HFF-Myc (cell line): ENCODE measurements around the gene SLC2A1.

ENCODE experiments used
- DNase-seq: peaks from one replicate; pipeline ENCODE4 v3.0.0-alpha.2; 2011; ENCODE audit warnings: low read depth; ENCODE audit errors: extremely low read depth
- H3K4me3 ChIP-seq: replicated peaks from 2 replicates; pipeline ENCODE4 v1.5.1; 2011; ENCODE audit warnings: low read depth, mild to moderate bottlenecking, control low read depth, low read length
- TF ChIP-seq, protein P1 (sequence below): IDR thresholded peaks from 2 replicates; pipeline ENCODE4 v1.5.1; 2012; ENCODE audit warnings: mild to moderate bottlenecking, low read depth, low read length, control low read depth; ENCODE audit errors: missing control alignments

Gene SLC2A1

DNA sequence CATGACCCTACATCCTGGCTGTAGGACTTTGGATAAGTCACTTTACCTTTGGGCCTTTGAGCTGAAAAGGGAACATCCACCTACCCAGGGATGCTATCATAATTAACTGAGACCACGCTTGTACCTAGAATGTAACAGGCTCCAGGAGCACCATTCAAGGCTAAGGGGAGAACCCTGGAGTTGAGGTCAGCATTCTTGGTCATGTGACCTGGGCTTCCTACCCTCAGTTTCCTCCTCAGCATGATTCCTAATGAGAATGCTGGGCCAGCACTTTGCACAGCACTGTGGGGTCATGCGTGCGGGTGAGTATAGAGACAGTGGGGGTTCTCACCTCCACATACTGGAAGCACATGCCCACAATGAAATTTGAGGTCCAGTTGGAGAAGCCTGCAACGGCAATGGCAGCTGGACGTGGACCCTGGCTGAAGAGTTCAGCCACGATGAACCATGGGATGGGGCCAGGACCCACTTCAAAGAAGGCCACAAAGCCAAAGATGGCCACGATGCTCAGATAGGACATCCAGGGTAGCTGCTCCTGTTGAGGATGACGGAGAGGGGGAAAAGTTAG is 31.3 kb downstream of the SLC2A1 start:
- no peak for DNase-seq
- TF ChIP-seq, protein P1, sequence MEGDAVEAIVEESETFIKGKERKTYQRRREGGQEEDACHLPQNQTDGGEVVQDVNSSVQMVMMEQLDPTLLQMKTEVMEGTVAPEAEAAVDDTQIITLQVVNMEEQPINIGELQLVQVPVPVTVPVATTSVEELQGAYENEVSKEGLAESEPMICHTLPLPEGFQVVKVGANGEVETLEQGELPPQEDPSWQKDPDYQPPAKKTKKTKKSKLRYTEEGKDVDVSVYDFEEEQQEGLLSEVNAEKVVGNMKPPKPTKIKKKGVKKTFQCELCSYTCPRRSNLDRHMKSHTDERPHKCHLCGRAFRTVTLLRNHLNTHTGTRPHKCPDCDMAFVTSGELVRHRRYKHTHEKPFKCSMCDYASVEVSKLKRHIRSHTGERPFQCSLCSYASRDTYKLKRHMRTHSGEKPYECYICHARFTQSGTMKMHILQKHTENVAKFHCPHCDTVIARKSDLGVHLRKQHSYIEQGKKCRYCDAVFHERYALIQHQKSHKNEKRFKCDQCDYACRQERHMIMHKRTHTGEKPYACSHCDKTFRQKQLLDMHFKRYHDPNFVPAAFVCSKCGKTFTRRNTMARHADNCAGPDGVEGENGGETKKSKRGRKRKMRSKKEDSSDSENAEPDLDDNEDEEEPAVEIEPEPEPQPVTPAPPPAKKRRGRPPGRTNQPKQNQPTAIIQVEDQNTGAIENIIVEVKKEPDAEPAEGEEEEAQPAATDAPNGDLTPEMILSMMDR = no peak
- H3K4me3 ChIP-seq = no peak overlapping the region

DNA sequence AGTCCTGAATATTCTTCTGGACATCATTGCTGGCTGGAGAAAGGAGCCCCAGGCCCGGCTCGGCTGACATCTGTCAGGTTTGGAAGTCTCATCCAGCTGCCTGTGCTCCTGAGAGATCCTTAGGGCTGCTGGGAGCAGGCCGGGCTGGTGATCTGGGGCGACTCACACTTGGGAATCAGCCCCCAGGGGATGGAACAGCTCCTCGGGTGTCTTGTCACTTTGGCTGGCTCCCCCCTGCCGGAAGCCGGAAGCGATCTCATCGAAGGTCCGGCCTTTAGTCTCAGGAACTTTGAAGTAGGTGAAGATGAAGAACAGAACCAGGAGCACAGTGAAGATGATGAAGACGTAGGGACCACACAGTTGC is 31.8 kb downstream of the SLC2A1 start:
- no peak for DNase-seq
- TF ChIP-seq, protein P1 = no peak
- H3K4me3 ChIP-seq = no peak overlapping the region

DNA sequence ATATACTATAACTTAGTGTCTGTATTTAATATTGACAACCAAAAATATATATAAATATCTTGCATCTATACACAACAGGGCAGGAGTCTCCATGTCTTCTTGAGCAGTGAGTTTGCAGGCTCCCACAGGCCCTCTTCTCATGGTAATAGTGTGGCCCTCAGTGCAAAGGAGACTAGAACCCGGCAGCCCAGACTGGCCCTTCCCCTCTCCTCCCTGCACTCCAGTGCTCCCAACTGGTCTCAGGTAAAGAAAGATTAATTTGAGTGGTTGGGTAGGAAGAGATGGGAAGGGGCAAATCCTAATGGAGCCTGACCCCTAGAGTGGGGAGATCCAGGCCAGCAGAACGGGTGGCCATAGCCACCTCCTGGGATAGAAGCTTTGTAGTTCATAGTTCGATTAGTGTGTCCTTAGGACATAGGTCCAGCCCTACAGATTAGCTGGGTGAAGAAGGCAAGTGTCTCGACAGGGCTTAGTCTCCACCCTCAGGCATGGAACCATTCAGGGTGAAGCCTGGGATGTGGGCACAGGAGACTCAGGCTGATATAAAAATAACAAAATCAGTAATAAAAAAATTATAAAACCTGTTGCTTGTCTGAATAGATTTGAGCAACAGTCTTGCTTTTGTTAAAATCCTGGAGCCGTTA is 32.3 kb downstream of the SLC2A1 start:
- H3K4me3 ChIP-seq = no peak overlapping the region
- DNase-seq = no peak
- TF ChIP-seq, protein P1 = no peak

DNA sequence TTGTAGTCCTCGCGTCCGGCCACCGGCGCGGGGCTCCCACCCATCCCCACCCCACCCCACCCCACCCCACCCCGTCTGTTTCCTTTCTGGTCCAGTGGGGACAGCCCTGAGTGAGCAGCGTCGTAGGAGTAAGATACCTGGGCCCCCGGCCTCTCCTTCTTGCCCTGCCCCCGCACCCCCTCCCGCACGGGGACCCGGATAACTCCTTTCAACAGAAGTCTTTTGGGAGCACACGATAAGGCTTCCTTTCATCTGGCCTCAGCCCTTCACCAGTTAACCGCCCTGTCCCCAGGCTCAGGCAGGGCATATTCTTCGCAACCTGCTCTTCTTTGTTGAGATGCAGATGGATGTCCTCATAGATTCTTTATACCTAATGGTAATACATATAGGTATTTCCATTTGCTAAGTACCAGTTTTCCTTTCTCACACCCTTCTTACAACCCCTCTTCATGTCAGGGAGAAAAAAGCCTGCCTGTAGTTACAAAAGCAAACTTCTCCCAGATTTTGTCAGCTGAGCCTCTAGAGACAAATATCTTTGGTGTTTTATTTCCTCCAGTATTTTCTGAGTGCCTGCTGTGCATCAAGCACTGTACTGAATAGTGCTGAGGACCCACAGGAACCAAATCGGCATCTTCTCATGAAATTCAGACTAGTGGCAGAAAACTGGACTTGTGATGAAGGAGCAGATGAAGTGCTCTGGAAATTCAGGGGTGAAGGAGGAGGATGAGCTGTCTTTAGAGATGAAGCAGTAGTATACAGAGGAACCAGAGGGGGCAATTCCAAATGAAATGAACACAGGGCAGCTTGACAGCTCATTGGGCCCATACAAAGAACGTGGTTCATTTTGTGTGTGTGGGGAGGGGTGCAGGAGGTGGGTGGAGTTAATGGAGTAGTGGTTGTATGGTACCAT is 33.6 kb downstream of the SLC2A1 start:
- TF ChIP-seq, protein P1 = no peak
- no peak for DNase-seq
- H3K4me3 ChIP-seq = peak overlapping the region; percentile 55

DNA sequence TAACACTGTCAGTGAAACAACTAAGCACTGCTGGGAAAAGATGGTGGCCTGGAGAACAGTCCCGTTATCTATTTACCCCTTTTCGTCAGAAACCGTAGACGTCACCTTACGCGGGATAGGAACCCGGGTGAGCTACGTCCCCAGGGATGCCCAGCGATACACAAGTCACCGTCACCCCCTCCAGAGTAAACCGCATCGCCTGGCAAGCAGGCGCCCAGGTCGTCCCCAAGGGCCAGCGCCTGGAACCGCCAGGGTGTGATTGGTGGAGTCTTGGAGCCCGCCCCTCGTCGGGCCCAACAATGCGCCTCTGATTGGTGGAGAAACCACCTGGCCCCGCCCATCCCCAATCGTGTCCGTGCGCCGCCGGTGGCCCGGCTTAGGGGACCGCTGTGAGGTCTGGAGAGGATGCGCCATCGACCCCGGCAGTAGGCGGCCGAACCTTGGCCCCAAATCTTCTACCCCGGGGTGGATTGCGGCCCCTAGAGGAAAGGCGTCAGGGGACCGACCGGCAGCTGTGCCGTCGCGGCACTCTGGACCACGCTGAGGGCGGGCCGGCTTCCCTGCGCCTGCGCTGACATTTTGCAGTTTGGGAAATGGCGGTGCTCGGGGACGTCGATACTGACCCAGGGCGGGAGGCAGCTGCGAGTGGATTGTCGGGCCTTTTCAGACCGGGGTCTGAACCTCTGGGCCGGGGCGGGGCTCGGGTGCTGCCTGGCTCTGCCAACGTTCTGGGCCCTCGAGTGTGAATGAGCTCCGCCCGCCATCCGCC is 34.4 kb downstream of the SLC2A1 start:
- peak; percentile 59 for DNase-seq
- TF ChIP-seq, protein P1 = no peak
- H3K4me3 ChIP-seq = peak overlapping the region; percentile 55

DNA sequence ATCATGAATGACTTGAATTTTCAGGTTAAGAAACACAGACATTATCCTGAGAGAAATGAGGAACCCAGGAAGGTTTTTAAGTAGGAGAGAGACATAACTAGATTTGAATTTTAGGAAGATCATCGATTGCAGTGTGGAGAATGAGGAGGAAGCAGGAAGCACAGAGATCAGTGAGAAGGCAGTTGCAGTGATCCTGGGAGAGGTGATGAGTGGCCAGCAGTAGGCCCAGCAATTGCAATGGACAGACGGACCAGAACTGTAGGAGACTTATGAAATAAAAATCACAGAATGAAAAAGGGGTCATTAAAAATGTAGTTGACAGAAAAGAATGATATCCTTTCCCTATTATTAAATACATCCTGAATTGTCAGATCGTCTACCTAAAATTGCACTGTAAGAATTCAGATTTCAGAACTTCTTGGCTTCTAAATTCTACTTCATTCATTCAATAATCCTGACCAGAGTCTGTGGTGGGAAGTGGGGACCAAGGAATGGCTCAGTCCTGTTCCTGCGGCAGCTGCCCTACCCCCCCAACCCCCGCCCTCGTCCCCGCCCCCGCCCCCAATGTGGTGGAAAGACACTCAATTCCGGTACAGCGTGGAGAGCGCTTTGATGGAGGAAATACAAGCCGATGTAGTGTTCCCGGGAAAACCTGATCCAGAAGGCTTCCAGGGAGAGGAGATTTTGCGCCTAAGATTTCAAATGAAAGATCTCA is 35.1 kb downstream of the SLC2A1 start:
- H3K4me3 ChIP-seq = peak overlapping the region; percentile 55
- TF ChIP-seq, protein P1 = no peak
- no peak for DNase-seq
